ENCODE measurements around the gene TRPM4. TPM values are rescaled to one million over a fixed set of nuclear protein-coding genes. Genes with fewer than 3 reads are reported as not detected.

The TRPM4 gene
- total and polyA plus RNA-seq, 10 of the 15 experiments (the other 5 are each of a cell fraction or from before 2014, with no cell fraction given) = 0.10 to 0.64 (median 0.15) TPM; not detected in 7

- TF ChIP-seq CTCF (IDR thresholded peaks at IDR 0.05 in 2 of 3, conservative IDR thresholded peaks at IDR 0.05 in 1 of 3; ENCODE audit: control insufficient read depth in 2 of 3, extremely low read depth in 1 of 3, insufficient read depth in 1 of 3, low read depth in 3 of 3, low read length in 3 of 3) (peak; percentile 34 to 61 (median 44); a peak in 4 of 6 replicates), RB1 (IDR thresholded peaks at IDR 0.05; ENCODE audit: borderline replicate concordance) (0 out of 2 replicates have a peak, but pooled peaks have one; percentile 45), FOXM1 (IDR thresholded peaks at IDR 0.05; ENCODE audit: low read depth, low read length) (no peak), HDGF (IDR thresholded peaks at IDR 0.05) (0 out of 2 replicates have a peak, but pooled peaks have one; percentile 21), MAX (IDR thresholded peaks at IDR 0.05; ENCODE audit: low read depth, low read length) (no peak; the same call in 1 of the 2 replicates), SUPT20H (IDR thresholded peaks at IDR 0.05; ENCODE audit: borderline replicate concordance, control insufficient read depth, low read depth, low read length) (no peak), ZNF217 (IDR thresholded peaks at IDR 0.05) (0 out of 2 replicates have a peak, but pooled peaks have one; percentile 57), KLF5 (IDR thresholded peaks at IDR 0.05; ENCODE audit: partially characterized antibody) (no peak), EP300 (IDR thresholded peaks at IDR 0.05; ENCODE audit: borderline replicate concordance in 1 of 2, control insufficient read depth in 1 of 2, low read depth in 2 of 2, low read length in 2 of 2) (no peak), ETV6 (conservative IDR thresholded peaks at IDR 0.05 in 1 of 2, IDR thresholded peaks at IDR 0.05 in 1 of 2; ENCODE audit: borderline replicate concordance in 1 of 2, low read depth in 1 of 2) (no peak), RELA (IDR thresholded peaks at IDR 0.05; ENCODE audit: borderline replicate concordance, partially characterized antibody) (peak; percentile 6), CHD1 (IDR thresholded peaks at IDR 0.05; ENCODE audit: low read depth, low read length) (no peak), IKZF1 (conservative IDR thresholded peaks at IDR 0.05) (peak; percentile 62; the same call in 1 of the 2 replicates), NR2F1 (conservative IDR thresholded peaks at IDR 0.05) (peak; percentile 51), MTA3 (IDR thresholded peaks at IDR 0.05; ENCODE audit: borderline replicate concordance, low read length) (no peak), ZNF207 (IDR thresholded peaks at IDR 0.05; ENCODE audit: borderline replicate concordance) (no peak), ZBTB11 (CRISPR knock-in tag; IDR thresholded peaks at IDR 0.05) (no peak), ZNF622 (IDR thresholded peaks at IDR 0.05) (no peak), ATF7 (IDR thresholded peaks at IDR 0.05; ENCODE audit: low read depth) (no peak), RAD51 (IDR thresholded peaks at IDR 0.05) (no peak), PML (IDR thresholded peaks at IDR 0.05; ENCODE audit: low read length) (0 out of 2 replicates have a peak, but pooled peaks have one; percentile 31), SMAD1 (IDR thresholded peaks at IDR 0.05; ENCODE audit: low read depth, partially characterized antibody) (no peak), TCF3 (IDR thresholded peaks at IDR 0.05; ENCODE audit: borderline replicate concordance, insufficient read depth, low read depth, low read length) (peak; percentile 59; the same call in 1 of the 2 replicates), CBFB (IDR thresholded peaks at IDR 0.05; ENCODE audit: low read depth) (no peak), MEF2B (IDR thresholded peaks at IDR 0.05; ENCODE audit: partially characterized antibody, poor library complexity, severe bottlenecking) (no peak)
Observed at GRCh38 chr19:49113762-49114629, 43.6 kb upstream of the TRPM4 start, which contains the start of gene LIN7B (continued).
